GM18508 (cell line): Measurements from ENCODE around the gene GNL3.
"Not testable (repeated sequence)": the region's sequence is repeated elsewhere in the genome, so short reads cannot be mapped to it uniquely, and the experiment has no call there.

Experiments used
- ATAC-seq: cut with Tn5 transposase; IDR thresholded peaks from one replicate; pipeline ENCODE4 v1.9.1; 2021; ENCODE audit warnings: moderate number of reproducible peaks; ENCODE audit not compliant: insufficient read depth, unreplicated experiment

Gene GNL3

DNA sequence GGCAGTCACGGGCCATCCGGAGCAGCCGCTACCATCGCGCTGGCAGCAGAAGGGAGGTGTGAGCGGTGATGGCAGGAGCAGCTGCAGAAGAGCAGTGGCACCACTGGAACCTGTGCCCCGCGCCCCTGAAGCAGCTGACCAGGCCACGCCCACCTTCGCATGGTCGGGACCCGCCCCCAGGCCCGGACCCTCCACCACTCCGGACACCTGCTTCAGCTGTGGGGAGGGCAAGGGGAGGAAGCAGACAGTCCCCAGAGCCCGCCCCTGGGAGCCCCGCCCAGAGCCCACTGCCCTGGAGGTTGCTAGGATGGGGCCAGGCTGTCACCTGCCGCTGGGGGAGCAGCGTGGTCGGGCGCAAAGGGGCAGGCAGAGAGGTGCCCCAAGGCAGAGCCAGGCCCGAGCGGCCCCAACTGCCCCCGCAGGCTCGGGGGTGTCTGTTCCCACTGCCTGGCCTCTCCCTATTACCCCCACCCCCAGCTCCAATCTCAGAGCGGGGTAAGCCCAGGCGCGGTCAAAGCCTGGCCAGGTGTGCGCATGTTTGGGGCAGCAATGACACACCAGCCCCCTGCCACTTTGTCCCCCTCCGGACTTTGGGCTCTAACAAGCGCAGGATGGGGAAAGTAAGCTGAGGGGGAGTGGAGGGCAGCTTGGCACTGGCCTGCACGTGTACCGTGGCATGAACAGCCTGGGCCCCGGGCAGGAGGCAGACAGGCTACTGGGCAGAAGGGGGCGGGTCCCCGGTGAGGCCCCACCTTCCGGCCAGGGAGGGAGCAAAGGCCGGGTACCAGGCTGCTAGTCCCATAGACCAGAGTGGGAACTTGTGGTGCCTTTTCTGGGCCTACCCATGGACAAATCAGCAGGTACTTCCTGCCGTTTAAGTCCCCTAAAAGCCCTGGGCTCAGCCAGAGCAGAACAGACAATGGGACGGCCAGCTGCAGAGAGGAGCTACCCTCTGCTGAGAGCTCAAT lies 28.8 kb downstream of the GNL3 start:
- ATAC-seq: no peak

DNA sequence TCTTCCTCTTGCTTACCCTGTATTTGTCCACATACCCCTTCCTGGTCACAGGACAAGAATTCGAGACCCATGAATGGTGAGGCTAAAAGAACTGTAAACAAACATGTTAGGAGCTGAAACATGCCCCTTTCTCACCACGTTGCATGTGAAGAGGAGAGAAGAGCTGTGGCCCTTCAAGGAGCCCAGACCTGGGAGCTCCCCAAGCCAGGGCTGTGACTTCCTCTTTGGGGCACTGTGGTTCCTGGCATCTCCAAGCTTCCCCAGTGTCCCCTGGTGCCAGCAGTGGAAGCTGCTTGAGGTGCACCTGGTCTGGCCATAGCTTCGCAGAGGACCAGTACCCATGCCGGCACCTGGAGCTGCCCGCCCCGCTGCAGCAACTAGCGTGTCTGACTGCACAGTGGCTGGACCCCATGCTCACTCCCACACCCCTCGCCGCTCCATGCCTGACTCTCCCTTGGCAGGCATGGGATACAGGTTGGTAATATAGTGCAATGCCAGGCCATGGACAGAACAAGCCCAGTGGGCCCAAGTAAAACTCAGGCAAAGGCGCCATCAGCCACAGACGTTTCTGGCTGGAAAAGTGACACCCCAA lies 30.0 kb downstream of the GNL3 start:
- ATAC-seq: no peak

GRCh38 chr3:52719618-52720017 lies 33.8 kb downstream of the GNL3 start:
- ATAC-seq: no peak

GRCh38 chr3:52721002-52721729 lies 35.3 kb downstream of the GNL3 start:
- ATAC-seq: no peak

DNA sequence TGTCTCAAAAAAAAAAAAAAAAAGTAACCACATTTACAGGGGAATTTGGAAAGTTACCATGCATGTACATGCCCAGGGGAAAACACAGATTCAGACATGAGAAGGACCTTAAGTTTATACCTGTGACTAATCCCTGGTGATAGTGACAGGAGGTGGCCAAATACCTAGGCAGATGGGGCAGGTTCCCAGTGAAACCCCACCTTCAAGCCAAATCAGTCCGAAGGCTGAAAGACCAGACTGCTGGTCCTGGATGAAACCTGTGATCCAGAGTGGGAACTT lies 35.8 kb downstream of the GNL3 start:
- ATAC-seq: no peak

DNA sequence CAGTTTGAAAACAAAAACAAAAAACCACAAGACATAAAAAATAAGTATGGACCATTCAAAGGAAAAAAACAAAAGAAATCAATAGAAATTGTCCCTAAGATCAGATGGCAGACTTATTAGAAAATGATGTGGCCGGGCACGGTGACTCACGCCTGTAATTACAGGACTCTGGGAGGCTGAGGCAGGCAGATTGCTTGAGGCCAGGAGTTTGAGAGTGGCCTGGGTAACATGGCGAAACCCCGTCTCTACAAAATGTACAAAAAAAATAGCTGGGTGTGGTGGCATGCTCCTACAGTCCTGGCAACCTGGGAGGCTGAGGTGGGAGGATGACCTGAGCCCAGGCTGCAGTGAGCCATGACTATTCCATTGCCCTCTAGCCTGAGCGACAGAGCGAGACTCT lies 36.7 kb downstream of the GNL3 start:
- no peak for ATAC-seq

DNA sequence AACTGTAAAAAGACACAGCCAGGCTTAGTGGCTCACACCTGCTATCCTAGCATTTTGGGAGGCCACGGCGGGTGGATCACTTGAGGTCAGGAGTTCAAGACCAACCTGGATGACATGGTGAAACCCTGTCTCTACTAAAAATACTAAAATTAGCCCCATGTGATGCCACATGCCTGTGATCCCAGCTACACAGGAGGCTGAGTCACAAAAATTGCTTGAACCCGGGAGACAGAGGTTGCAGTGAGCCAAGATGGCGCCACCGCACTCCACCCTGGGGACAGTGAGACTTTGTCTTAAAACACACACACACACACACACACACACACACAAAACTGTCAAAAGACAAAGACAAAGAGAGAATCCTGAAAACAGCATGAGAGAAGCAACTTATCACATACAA lies 38.1 kb downstream of the GNL3 start:
- no peak for ATAC-seq

DNA sequence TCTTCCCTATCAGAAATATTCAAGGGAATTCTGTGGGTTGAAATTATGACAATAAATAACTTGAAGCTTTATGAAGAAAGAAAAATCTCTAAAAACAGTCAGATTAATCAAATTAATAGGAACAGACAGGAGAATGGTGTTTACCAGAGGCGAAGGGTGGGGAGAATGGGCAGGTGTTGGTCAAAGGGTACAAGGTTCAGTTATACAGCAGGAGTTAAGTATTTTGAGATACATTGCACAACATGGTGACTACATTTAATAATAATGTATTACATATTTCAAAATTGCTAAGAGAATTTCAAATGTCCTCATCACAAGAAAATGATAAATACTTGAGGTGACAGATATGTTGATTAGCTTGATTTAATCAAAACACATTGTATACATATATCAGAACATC lies 38.7 kb downstream of the GNL3 start:
- no peak for ATAC-seq

- not testable (repeated sequence) for ATAC-seq
Observed at GRCh38 chr3:52728753-52729152, 42.9 kb downstream of the GNL3 start.

DNA sequence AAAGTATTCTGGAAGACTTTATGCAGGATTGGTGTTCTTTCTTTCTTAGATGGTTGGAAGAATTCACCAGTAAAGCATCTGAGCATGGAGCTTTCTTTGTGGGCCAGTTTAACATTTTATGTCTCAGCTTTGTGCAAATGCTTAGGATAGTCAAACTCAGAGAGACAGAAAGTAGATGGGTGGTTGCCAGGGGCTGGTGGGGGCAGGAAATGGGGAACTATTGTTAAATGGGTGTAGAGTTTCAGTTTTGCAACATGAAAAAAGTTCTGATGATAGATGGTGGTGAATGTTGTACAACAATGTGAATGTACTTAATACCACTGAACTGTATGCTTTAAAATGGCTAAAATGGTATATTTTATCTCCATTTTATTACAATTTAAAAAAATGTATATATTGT lies 44.8 kb downstream of the GNL3 start:
- no peak for ATAC-seq

- no peak for ATAC-seq
Observed at GRCh38 chr3:52731590-52731989, 45.8 kb downstream of the GNL3 start.

DNA sequence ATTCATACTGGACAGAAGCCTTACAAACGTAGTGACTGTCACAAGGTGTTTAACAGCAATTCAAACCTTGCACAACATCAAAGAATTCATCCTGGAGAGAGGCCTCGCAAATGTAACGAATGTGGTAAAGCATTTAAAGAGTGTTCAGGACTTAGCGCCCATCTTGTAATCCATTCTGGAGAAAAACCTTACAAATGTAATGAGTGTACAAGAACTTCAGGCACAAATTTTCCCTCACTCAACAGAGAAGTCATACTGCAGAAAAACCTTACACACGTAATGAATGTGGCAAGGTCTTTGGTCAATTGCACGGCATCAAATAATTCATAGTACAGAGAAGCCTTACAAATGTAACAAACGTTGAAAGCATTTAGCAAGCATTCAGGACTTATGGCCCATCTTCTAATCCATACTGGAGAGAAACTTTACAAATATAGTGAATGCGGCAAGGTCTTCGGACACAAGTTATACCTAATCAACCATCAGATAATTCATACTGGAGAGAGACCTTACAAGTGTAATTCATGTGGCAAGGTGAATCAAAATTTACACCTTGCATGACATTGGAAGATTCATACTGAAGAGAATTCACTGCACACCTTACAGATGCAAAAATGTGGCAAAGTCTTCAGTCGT lies 47.5 kb downstream of the GNL3 start:
- ATAC-seq: no peak

DNA sequence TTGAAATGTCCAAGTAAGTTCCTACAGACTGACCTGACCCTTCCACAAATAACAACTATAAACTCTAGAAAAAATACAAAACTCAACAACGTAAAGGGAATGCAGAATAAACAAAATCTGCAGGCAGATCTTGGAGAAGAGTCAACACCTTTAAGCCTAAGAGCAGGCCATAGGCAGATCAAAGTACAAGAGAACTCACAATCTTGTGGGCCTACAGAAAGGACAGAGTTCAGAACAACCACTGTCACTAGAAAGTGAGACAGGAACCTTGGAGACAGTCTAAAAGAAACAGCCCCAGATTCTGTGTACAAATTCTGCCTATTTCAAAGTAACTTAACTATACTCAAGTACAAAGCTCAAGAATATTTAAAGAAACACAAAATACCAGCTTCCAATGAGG lies 53.9 kb downstream of the GNL3 start:
- no peak for ATAC-seq

DNA sequence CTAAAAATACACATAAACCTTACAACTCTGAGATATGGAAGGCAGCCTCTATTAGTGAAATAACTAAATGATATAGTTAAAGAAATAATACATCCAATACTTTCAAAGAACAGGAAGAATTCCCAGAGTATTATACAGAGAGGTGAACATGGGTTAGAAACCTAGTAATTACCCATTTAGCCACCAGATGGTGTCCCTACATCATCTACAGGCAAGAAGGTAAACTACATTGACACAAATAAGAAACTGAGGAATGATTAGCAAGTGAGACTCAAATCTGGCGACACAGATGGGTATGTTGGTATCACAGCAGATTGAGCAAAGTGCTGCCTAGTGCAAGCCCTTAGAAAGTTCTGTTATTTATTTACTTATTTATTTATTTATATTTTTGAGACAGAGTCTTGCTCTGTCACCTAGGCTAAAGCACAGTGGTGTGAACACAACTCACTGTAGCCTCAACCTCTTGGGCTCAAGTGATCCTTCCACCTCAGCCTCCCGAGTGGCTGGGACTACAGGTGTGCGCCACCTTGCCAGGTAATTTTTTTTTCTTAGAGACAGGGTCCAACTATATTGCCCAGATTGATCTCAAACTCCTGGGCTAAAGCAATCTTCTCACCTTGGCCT lies 56.7 kb downstream of the GNL3 start:
- ATAC-seq: no peak

DNA sequence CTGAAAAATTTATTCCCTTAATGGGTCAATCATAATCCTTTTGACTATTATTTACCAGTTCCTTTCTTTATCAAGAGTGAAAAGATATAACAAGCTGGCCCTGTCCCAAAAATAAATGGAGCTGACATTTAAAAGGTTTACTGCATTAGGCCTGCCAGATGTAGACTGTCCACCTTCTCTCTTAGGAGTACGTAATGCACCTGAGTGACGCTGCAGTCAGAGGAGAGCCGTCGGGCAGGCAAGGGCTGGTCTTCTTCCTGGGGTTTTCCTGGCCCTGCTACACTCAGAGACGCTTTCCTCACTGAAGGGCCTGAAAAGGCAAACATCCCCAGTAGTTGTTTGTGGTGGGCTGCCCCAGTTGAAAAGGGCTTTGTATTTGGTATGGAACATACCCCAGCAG lies 57.3 kb downstream of the GNL3 start:
- ATAC-seq: no peak

DNA sequence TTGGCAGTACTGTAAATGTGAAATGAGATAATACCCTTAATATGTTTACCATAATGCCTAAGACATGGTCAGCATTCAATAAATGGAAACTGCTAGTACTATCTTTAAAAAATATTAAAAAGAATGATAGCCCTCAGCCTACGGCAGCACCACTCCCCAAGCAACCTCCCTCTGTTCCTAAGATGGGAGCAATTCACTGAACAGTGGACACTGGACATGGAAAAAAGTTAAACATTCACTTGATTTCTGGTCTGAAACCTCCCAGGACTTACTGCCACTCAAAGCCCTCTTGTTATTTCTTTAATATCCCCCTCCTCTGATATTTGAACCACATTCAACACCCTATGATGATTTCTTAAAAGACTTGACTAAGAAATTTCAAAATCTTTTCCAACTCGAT lies 57.9 kb downstream of the GNL3 start:
- no peak for ATAC-seq
